BE2C (cell line): ENCODE measurements around the gene USP33.
"Not testable (repeated sequence)": the region's sequence is repeated elsewhere in the genome, so short reads cannot be mapped to it uniquely, and the experiment has no call there.

Source experiments
- DNase-seq: peaks from one replicate; pipeline ENCODE4 v3.0.0-alpha.2; 2020
- H3K27me3 ChIP-seq: fragments of 250-450 bp; sonication (Bioruptor Pico); 2 replicates; pipeline ENCODE4 v1.5.1; 2020; ENCODE audit warnings: mild to moderate bottlenecking
- H3K36me3 ChIP-seq: fragments of 250-450 bp; sonication (Bioruptor Pico); 2 replicates; pipeline ENCODE4 v1.5.1; 2020; ENCODE audit warnings: mild to moderate bottlenecking
- H3K4me1 ChIP-seq: fragments of 250-450 bp; sonication (Bioruptor Pico); 2 replicates; pipeline ENCODE4 v1.5.1; 2020
- H3K4me3 ChIP-seq: 2 replicates; pipeline ENCODE4 v1.5.1; 2011; ENCODE audit warnings: low read depth, low read length
- H3K9me3 ChIP-seq: fragments of 250-450 bp; sonication (Bioruptor Pico); 2 replicates; pipeline ENCODE4 v1.5.1; 2020
- TF ChIP-seq, protein P1 (sequence below): IDR thresholded peaks from 2 replicates; pipeline ENCODE4 v1.5.1; 2012; ENCODE audit warnings: mild to moderate bottlenecking, low read depth, low read length

Gene USP33

GRCh38 chr1:77680173-77680572 lies 79.5 kb downstream of the USP33 start:
- no peaks in the 10 kb centered on the region for H3K4me1 ChIP-seq
- TF ChIP-seq, protein P1, sequence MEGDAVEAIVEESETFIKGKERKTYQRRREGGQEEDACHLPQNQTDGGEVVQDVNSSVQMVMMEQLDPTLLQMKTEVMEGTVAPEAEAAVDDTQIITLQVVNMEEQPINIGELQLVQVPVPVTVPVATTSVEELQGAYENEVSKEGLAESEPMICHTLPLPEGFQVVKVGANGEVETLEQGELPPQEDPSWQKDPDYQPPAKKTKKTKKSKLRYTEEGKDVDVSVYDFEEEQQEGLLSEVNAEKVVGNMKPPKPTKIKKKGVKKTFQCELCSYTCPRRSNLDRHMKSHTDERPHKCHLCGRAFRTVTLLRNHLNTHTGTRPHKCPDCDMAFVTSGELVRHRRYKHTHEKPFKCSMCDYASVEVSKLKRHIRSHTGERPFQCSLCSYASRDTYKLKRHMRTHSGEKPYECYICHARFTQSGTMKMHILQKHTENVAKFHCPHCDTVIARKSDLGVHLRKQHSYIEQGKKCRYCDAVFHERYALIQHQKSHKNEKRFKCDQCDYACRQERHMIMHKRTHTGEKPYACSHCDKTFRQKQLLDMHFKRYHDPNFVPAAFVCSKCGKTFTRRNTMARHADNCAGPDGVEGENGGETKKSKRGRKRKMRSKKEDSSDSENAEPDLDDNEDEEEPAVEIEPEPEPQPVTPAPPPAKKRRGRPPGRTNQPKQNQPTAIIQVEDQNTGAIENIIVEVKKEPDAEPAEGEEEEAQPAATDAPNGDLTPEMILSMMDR, result no peak
- H3K27me3 ChIP-seq, result no peaks in the 10 kb centered on the region
- H3K9me3 ChIP-seq, result no peaks in the 10 kb centered on the region
- H3K36me3 ChIP-seq, result no peaks in the 10 kb centered on the region
- no peak for DNase-seq
- no peak overlapping the region for H3K4me3 ChIP-seq

GRCh38 chr1:77678660-77679610 lies 80.7 kb downstream of the USP33 start:
- no peak for DNase-seq
- no peaks in the 10 kb centered on the region for H3K27me3 ChIP-seq
- TF ChIP-seq, protein P1, result no peak

DNA sequence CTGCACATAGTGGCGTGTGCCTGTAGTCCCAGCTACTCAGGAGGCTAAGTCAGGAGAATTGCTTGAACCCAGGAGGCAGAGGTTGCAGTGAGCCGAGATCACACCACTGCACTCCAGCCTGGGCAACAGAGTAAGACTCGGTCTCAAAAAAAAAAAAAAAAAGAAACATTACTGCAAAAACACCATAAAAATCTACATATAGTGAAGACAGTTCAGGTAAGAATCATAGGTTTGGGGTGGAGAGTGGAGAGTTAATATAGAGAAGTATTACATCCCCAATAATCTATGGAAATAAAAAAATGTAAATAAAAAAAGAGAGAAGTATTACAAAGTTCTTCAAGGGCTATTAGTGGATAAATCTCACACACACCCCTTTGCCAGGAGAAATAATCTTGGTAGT lies 84.8 kb downstream of the USP33 start:
- H3K4me3 ChIP-seq, H3K4me1 ChIP-seq, DNase-seq, H3K36me3 ChIP-seq, H3K9me3 ChIP-seq, H3K27me3 ChIP-seq: not testable (repeated sequence)

More at GRCh38 chr1:77678660-77679610, 80.7 kb downstream of the USP33 start:
- Histone ChIP-seq H3K36me3 (no peaks in the 10 kb centered on the region), H3K9me3 (no peaks in the 10 kb centered on the region), H3K4me3 (no peak overlapping the region), H3K4me1 (no peaks in the 10 kb centered on the region)

GRCh38 chr1:77673716-77674355 lies 85.8 kb downstream of the USP33 start:
- Histone ChIP-seq H3K9me3 (no peaks in the 10 kb centered on the region), H3K4me1 (no peaks in the 10 kb centered on the region; the same call in 1 of the 2 replicates), H3K4me3 (no peak overlapping the region), H3K27me3 (no peaks in the 10 kb centered on the region), H3K36me3 (no peaks in the 10 kb centered on the region)
- TF ChIP-seq, protein P1, result no peak
- DNase-seq, result no peak

GRCh38 chr1:77673030-77673429 lies 86.6 kb downstream of the USP33 start:
- no peak overlapping the region for H3K4me3 ChIP-seq

GRCh38 chr1:77672374-77672773 lies 87.3 kb downstream of the USP33 start:
- no peaks in the 10 kb centered on the region for H3K36me3 ChIP-seq
- no peaks in the 10 kb centered on the region for H3K9me3 ChIP-seq
- no peak overlapping the region for H3K4me3 ChIP-seq
- no peaks in the 10 kb centered on the region; the same call in 1 of the 2 replicates for H3K4me1 ChIP-seq
- no peak for DNase-seq
- TF ChIP-seq, protein P1, result no peak
- H3K27me3 ChIP-seq, result no peaks in the 10 kb centered on the region

More at GRCh38 chr1:77673030-77673429, 86.6 kb downstream of the USP33 start:
- Histone ChIP-seq H3K36me3 (no peaks in the 10 kb centered on the region), H3K27me3 (no peaks in the 10 kb centered on the region), H3K4me1 (no peaks in the 10 kb centered on the region; the same call in 1 of the 2 replicates), H3K9me3 (no peaks in the 10 kb centered on the region)
- TF ChIP-seq, protein P1, result no peak
- DNase-seq, result no peak
